Mucosa of stomach (tissue), 1 donor: Measurements from ENCODE around the gene HIRIP3.
A peak's percentile ranks its signal among the peaks of the same experiment; 100 is the strongest.

Experiments used
- H3K27me3 ChIP-seq: one replicate; pipeline ENCODE4 v1.7.0; 2013; ENCODE audit warnings: mild to moderate bottlenecking, low read length; ENCODE audit not compliant: control insufficient read depth, insufficient read depth
- H3K36me3 ChIP-seq: one replicate; pipeline ENCODE4 v1.7.0; 2013; ENCODE audit warnings: low read length; ENCODE audit not compliant: control insufficient read depth, insufficient read depth
- H3K4me1 ChIP-seq: one replicate; pipeline ENCODE4 v1.7.0; 2013; ENCODE audit warnings: mild to moderate bottlenecking, low read length; ENCODE audit not compliant: control insufficient read depth, insufficient read depth
- H3K4me3 ChIP-seq: one replicate; pipeline ENCODE4 v1.7.0; 2013; ENCODE audit warnings: low read length
- H3K9ac ChIP-seq: one replicate; pipeline ENCODE4 v1.7.0; 2013; ENCODE audit warnings: mild to moderate bottlenecking, low read length, moderate library complexity
- H3K9me3 ChIP-seq: one replicate; pipeline ENCODE4 v1.7.0; 2013; ENCODE audit warnings: mild to moderate bottlenecking, low read length, moderate library complexity; ENCODE audit not compliant: control insufficient read depth
- donor health status: Pancreatic carcinoma.

The HIRIP3 gene

DNA sequence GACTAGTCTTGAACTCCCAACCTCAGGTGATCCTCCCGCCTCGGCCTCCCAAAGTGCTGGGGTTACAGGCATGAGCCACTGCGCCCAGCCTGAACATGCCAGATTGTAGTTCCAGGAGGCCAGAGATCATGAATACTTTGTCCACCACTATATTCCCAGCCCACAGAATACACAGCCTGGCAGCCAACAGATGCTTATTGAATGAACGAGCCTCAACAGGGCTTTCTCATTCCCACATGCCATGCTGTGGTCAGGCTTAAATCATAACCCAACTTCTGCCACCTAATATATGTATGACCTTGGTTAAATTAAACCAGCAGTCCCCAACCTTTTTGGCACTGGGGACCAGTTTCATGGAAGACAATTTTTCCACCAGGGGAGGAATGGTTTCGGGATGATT, 36.7 kb downstream of the HIRIP3 start:
- Histone ChIP-seq H3K9me3 (no peaks in the 10 kb centered on the region), H3K4me1 (peaks cover 11% of the 10 kb centered on the region), H3K4me3 (no peak overlapping the region), H3K27me3 (no peaks in the 10 kb centered on the region), H3K9ac (no peak overlapping the region), H3K36me3 (no peaks in the 10 kb centered on the region)

DNA sequence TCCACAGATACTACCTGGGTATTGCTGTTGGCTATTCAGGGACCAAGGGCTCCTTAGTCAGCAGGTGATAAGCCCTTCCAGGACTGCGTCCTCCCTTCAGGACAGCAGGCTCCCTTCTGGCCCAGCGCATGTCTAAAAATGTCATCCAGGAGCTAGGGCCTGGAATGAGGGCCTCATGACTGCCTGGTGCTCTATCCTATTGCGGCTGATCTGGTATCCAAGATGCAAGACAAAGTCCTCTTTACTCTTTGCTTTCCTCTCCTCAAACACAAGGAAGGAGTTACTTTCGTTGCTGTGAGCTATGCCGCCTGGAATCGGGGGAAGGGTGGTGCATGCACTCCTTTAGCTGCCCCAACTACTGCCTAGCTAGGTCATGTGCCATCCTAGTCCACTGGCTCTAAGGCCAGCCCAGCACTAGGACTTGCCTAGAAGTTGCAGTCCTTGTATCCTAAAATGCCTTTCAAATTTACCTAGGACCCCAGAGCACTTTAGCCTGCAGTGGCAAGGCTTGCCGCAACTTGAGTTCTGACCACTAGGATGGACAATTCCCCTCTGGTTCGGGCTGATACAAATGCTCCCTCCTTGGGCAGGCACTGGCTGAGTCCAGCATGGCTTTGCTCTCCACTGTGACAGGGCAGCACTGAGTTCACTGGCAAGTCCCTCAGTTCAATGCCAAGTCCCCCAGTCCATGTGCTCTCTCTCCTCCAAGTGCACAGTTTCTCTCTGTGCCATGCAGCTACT, 43.6 kb downstream of the HIRIP3 start:
- Histone ChIP-seq H3K27me3 (no peaks in the 10 kb centered on the region), H3K4me3 (no peak overlapping the region), H3K9me3 (no peaks in the 10 kb centered on the region), H3K36me3 (no peaks in the 10 kb centered on the region), H3K9ac (no peak overlapping the region), H3K4me1 (no peaks in the 10 kb centered on the region)

DNA sequence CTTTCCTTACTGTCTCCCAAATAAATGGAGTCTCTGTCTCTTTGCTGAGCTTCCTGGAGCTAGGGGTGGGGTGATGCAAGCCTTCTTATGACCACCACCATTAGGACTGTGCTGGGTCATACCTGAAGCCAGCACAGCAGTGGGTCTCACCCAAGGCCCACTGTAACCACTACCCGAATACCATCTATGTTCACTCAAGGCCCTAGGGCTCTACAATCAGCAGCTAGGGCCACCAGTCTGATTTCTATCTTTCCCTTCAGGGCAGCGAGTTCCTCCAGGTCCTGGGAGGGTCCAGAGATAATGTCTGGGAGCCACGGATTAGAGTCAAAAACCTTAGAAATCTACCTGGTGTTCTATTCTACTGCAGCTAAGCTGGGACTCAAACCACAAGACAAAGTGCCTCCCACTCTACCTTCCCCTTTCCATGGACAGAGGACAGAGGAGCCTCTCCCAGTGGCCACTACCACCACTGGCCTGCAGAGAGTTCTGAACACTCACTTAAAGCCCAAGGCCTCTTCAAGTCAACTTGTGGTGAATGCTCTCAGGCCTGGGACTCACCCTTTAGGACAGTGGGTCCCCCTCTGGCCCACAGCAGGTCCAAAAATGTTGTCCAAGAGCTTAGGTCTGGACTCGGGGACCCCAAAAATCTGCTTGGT, 44.5 kb downstream of the HIRIP3 start:
- Histone ChIP-seq H3K4me1 (no peaks in the 10 kb centered on the region), H3K36me3 (no peaks in the 10 kb centered on the region), H3K9me3 (no peaks in the 10 kb centered on the region), H3K27me3 (no peaks in the 10 kb centered on the region), H3K9ac (no peak overlapping the region), H3K4me3 (no peak overlapping the region)

DNA sequence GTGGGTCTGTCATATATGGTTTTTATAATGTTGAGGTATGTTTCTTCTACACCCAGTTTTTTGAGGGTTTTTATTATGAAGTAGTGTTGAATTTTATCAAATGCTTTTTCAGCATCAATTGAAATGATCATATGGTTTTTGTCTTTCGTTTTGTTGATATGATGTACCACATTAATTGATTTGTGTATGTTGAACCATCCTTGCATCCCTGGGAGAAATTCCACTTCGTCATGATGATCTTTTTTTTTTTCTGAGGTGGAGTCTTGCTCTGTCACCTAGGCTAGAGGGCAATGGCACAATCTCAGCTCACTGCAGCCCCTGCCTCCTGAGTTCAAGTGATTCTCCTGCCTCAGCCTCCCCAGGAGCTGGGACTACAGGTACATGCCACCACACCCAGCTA, 47.5 kb downstream of the HIRIP3 start:
- Histone ChIP-seq H3K4me1 (peaks cover 16% of the 10 kb centered on the region), H3K36me3 (no peaks in the 10 kb centered on the region), H3K4me3 (no peak overlapping the region), H3K9ac (no peak overlapping the region), H3K9me3 (no peaks in the 10 kb centered on the region), H3K27me3 (no peaks in the 10 kb centered on the region)

DNA sequence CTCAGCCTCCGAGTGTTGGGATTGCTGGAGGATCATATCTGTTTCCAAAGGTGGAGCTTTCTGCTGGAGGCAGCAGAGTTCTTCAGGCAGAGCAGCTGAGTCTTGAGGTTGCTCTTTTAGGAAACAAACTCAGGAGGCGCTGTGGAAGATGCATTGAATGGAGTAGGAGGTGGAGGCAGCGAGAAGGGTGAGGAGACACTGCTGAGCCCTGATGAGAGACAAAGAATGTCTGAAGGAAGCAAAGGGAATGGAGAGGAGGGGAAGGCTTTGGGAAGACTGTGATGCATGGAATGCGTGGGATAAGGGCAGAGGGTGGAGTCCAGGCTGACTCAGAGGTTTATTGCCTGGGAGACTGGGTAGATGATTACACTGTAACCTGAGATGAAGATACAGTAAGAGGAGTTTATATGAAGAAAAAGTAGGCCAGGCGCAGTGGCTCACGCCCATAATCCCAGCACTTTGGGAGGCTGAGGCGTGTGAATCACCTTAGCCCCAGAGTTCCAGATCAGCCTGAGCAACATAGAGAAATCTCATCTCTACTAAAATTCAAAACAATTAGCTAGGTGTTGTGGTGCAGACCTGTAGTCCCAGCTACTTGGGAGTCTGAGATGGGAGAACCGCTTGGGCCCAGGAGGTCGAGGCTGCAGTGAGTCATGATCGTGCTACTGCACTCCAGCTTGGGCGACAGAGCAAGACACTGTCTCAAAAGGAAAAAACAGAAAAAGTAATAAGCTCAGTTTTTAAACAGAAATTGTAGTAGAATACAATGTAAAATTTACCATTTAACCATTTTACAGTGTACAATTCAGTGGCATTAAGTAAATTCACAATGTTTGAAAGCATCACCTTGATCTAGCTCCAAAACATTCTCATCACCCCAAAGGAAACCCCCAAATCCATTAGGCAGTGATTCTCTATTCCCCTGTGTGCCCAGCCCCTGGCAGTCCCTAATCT, 51.3 kb downstream of the HIRIP3 start:
- H3K4me3 ChIP-seq = no peak overlapping the region
- no peaks in the 10 kb centered on the region for H3K9me3 ChIP-seq
- peak overlapping the region; percentile 23 for H3K9ac ChIP-seq
- H3K27me3 ChIP-seq = no peaks in the 10 kb centered on the region
- H3K36me3 ChIP-seq = no peaks in the 10 kb centered on the region
- peaks cover 17% of the 10 kb centered on the region for H3K4me1 ChIP-seq
